Parathyroid adenoma (tissue), 2 donors: ENCODE results near the gene DCAF15.

Experiments
- H2AFZ ChIP-seq: fragments of 300-600 bp; sonication (generic); one replicate; pipeline ENCODE4 v1.7.0; 2017; ENCODE audit warnings: antibody characterized with exemption, mild to moderate bottlenecking
- H3K27ac ChIP-seq: fragments of 300-600 bp; sonication (generic); one replicate; pipeline ENCODE4 v1.7.0; 2017
- H3K27me3 ChIP-seq: fragments of 300-600 bp; sonication (generic); one replicate; pipeline ENCODE4 v1.7.0; 2017; ENCODE audit warnings: low read length; ENCODE audit not compliant: control insufficient read depth, insufficient read depth
- H3K36me3 ChIP-seq: fragments of 300-600 bp; sonication (generic); one replicate; pipeline ENCODE4 v1.7.0; 2017; ENCODE audit warnings: low read length; ENCODE audit not compliant: control insufficient read depth, insufficient read depth
- H3K4me1 ChIP-seq: fragments of 300-600 bp; sonication (generic); one replicate; pipeline ENCODE4 v1.7.0; 2017; ENCODE audit warnings: control low read depth
- H3K4me2 ChIP-seq: fragments of 300-600 bp; sonication (generic); one replicate; pipeline ENCODE4 v1.7.0; 2017; ENCODE audit warnings: low read length
- H3K4me3 ChIP-seq: fragments of 300-600 bp; sonication (generic); one replicate; pipeline ENCODE4 v1.7.0; 2017; ENCODE audit warnings: low read depth, low read length
- H3K79me2 ChIP-seq: fragments of 300-600 bp; sonication (generic); one replicate; pipeline ENCODE4 v1.7.0; 2017; ENCODE audit warnings: control low read depth
- H3K9ac ChIP-seq: fragments of 300-600 bp; sonication (generic); one replicate; pipeline ENCODE4 v1.7.0; 2017; ENCODE audit warnings: mild to moderate bottlenecking
- H3K9me3 ChIP-seq: fragments of 300-600 bp; sonication (generic); one replicate; pipeline ENCODE4 v1.7.0; 2017; ENCODE audit warnings: low read length; ENCODE audit not compliant: control insufficient read depth
- CTCF ChIP-seq: fragments of 300-600 bp; sonication (generic); IDR thresholded peaks from one replicate; pipeline ENCODE4 v1.7.0; 2017; ENCODE audit warnings: antibody characterized with exemption, mild to moderate bottlenecking
- donor health status: primary hyperparathyroidism.

Gene DCAF15

DNA sequence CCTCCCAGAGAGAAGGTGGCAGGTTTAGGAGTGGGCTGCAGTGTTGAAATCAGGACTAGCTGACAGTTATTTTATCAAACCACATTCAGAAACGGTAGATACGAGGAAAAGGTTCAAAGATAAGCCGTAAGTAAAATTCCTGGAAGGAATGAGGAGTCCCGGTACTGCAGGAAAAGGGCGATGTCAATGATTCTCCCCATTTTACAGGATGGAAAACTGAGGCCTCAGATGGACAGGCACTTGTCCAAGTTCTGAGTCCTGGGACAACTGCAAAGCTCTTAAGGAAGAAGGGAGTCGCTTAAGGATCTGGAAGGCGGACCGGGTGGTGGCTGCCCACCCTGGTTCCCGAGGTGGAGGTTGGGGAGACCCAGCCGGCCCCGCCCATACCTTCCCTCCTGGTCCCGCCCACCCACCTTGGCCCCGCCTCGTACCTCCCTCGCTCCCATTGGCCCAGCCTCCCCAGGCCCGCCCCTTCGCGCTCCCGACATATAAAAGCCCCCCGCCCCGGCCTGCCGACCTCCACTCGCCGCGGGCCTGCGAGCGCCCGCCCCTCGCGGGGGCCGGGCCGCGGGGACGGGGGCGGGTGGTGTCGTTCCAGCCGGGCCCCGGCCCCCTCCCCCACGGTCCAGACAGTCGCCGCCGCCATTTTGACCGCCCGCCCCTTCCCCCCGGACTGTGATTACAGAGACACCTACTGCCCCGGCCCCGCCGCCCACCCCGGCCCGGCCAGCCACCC is 53.2 kb downstream of the DCAF15 start:
- peak overlapping the region; percentile 95 for H3K4me3 ChIP-seq
- H2AFZ ChIP-seq, result peak overlapping the region; percentile 10
- peaks cover 12% of the 10 kb centered on the region for H3K79me2 ChIP-seq
- no peaks in the 10 kb centered on the region for H3K27me3 ChIP-seq
- H3K9ac ChIP-seq, result peak overlapping the region; percentile 99
- no peaks in the 10 kb centered on the region for H3K36me3 ChIP-seq
- H3K27ac ChIP-seq, result peak overlapping the region; percentile 92
- no peak for TF ChIP-seq CTCF
- H3K4me1 ChIP-seq, result peaks cover 43% of the 10 kb centered on the region
- peak overlapping the region; percentile 98 for H3K4me2 ChIP-seq
- no peaks in the 10 kb centered on the region for H3K9me3 ChIP-seq

DNA sequence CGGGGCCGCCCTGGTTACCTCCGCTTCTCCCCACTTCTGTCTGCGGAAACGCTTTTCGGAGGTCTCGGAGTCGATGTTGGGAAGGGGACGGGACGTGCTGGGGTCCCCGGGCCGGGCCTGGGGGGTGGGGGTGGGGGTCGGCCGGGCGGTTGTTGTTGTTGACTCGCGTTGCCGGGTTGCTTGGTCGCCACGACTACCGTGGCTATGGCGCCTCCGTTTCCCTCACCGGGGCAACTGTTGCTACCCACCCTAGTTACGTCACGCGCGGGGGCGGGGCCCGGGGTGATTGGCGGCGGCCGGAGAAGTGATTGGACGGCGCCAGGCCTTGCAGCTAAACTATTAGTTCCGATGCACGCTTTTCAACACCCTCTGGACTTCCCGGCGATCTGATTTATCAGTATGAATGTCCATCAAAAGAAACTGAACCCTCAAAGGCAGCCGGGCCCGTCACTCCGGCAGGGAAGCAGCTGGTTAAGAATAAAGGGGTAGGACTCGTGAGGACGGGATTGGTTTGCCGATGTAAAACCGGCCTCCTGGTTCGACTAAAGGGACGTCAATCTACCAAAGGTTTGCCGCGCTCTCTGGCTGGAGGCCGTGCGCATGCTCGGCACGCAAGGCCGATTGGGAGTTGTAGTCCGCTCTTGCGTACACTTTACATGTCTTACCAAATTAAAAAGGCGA is 53.9 kb downstream of the DCAF15 start, which contains the start of gene RFX1:
TSS of gene RFX1 (minus strand) at position 236 of the 681 bp plus-strand sequence. CDS start 12,477 bp downstream, outside the sequence.
- peaks cover 36% of the 10 kb centered on the region for H3K4me1 ChIP-seq
- H3K9ac ChIP-seq, result peak within 1 kb of the TSS; percentile 99
- H2AFZ ChIP-seq, result peak within 1 kb of the TSS; percentile 93
- peaks cover 5% of the 10 kb centered on the region for H3K79me2 ChIP-seq
- no peak for TF ChIP-seq CTCF
- peak within 1 kb of the TSS; percentile 98 for H3K4me2 ChIP-seq
- H3K27ac ChIP-seq, result peak within 1 kb of the TSS; percentile 92
- H3K9me3 ChIP-seq, result no peaks in the 10 kb centered on the region
- peak within 1 kb of the TSS; percentile 95 for H3K4me3 ChIP-seq
- no peaks in the 10 kb centered on the region for H3K36me3 ChIP-seq
- no peaks in the 10 kb centered on the region for H3K27me3 ChIP-seq

DNA sequence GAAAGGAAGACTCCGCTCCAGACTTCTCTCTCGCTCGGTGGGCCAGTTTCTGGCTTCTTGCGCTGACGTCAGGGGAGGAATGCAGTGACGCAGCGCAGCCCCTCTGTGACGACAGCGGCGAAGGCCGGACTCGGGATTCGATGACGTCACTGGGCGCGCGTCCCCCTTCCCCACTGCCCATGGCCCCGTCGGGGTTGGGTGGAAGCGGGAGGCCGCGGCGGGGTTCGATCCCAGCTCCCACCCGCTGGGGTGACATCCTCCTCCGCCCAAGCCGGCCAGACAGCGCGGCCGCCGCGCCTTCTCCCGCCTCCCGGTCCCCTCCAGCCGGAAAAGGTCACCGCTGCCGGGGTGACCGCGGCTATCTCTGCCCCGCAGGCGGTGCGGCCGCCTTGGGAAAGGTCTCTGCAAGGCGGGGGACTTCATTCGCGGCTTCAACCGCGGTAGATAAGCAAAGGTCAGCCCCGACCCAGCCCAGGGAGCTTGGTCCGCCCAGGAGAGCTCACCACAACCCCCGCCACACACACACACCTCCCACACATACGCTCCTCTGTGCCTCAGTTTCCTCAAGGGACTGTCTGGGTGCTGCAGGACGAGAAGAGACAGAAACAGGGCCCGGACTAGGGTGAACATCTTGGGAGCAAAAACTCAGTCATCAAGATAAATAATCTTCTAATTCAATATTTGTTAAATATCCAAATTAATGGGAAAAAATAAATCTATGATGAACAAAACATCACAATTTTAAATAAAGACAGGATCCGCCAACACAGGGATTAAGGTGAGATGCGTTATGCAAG is 54.7 kb downstream of the DCAF15 start:
- no peaks in the 10 kb centered on the region for H3K27me3 ChIP-seq
- H3K9ac ChIP-seq, result peak overlapping the region; percentile 84
- H3K36me3 ChIP-seq, result no peaks in the 10 kb centered on the region
- peak overlapping the region; percentile 93 for H2AFZ ChIP-seq
- H3K9me3 ChIP-seq, result no peaks in the 10 kb centered on the region
- no peak for TF ChIP-seq CTCF
- peak overlapping the region; percentile 95 for H3K4me3 ChIP-seq
- H3K4me1 ChIP-seq, result peaks cover 29% of the 10 kb centered on the region
- peak overlapping the region; percentile 92 for H3K27ac ChIP-seq
- H3K79me2 ChIP-seq, result no peaks in the 10 kb centered on the region
- peak overlapping the region; percentile 98 for H3K4me2 ChIP-seq
